NCI-H524 (cell line): ENCODE data around the gene ASIC3.

Experiments
- DNase-seq, 2 experiments: peaks; one replicate each; lab custom pipeline; 2025; lab: John Stamatoyannopoulos, UW

The ASIC3 gene

DNA sequence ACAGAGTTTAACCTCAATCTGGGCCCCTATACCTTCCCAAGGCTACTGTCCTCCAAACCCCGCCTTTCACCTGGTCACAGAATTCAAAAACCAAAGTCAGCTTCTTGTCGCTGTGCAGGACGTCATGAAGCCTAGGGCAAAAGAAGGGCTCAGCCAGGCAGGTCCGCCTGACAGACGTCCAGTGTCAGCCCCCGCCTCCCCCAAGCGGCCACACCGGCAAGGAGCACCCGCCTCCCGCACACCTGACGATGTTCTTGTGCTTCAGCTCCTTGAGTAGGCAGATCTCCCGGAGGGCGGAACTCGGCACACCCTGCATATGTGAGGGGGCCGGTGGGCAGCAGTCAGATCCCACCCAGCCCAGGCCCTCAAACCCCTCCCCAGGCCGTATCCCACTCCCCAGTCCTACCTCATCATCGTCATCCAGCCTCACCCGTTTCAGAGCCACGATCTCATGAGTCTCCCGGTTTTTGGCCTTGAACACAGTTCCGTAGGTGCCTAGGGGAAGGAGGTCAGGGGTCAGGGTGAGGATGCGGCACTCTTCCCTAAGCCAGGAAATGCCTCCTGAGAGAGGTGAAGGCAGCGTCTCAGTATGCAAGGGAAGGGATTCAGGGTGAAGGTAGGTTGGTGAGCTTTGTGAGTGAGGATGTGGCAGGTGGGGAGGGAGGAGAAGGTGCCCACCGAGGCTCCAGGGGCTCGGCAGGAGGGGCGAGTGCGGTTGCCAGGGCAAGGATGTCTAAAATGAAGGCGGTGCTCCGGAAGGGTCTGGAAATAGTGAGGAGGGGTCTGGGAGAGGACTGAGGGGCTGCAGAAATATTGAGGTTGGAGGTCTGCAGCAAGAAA is 8.6 kb downstream of the ASIC3 start:
- DNase-seq = no peak

DNA sequence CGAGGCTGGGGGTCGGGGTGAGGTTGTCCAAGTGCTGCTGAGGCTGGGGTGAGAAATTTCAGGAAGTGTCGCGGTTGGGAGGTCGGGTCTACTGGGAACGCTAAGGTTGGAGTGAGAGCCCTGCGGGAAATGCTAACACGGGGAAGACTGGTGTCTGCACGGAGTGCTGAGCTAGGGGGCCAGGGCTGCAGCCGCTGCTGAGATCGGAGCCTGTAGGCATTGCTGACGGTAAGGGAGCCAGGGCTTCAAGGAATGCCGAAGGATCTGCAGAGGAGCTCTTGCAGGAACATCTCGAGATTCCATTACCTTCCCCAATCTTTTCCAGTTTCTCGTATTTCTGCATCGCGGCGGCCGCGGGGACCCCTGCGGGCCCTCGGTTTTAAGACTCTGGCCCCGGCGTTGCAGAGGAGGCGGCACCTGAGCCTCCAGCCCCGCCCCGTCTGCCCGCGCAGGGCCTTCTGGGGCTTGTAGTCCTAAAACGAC is 9.2 kb downstream of the ASIC3 start, which contains the start of gene CDK5:
CDK5 (minus strand) TSS at position 392 of the 483 bp plus-strand sequence; CDS start at position 343, 49 bp downstream.
- DNase-seq = peak in 1 of 2 experiments; percentile 71

DNA sequence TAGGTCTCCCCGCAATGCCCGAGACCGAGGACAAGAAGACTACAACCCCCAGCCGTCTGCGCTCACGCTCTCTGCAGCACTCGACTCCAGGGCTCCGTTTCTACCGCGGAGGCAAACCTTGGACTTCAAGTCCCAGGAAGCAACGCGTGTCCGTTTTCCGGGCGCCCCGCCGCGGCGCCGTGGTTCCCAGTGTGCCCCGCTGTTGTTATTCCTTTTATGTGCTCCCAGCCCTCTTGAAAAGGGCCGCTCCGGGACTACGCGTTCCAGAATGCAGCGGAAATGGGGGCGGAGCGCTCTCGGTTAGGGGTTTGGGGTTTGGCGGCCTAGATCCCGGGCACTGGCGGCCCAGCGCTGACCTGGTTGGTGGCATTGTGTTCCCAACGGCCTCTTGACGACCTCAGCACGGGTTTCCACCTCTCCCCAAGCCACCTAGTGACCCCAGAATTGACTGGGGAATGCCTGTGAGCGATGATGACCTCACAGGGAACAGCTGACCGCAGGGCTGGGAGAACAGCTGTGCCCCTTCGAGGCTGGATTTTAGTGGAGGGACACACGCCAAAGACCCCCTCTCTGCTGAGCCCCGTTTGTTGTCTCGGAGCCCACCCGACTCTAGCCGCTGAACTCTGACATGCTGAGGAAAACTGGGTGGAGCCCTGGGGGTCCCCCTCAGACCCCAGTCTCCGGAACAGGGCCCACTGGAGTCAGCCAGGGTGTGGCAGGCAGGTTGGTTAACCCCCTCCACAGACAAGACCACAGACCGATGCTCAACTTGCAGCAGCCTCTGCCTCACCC is 9.9 kb downstream of the ASIC3 start:
- DNase-seq = peak; percentile 98 to 99

DNA sequence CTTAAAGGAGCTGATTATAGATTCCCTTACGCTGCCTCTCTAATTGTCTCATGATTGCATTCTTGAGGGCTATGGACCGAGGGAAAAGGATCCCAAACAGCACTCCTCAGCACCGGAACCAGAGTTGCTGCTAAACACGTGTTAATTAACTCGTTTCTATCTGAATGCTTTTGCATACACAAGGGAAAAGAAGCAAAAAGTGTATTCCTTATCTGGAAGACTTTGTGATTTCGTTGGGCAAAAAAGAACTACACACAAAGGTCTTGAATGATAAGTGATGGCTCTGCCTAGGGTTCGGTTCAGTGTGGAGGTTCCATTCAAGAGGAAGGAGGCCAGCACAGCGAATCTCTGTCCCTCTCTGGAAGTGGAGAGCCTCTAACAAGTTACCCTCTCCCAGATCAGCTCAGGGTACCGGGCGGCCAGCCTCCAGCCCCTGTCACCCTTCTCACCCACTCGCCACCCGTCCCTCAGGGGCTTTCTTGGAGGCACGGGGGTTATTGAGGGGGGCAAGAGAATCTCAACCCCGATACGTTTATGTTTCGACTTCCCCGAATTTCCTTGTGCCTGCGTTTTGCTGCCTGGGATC is 10.5 kb downstream of the ASIC3 start:
- peak in 1 of 2 experiments; percentile 40 for DNase-seq

DNA sequence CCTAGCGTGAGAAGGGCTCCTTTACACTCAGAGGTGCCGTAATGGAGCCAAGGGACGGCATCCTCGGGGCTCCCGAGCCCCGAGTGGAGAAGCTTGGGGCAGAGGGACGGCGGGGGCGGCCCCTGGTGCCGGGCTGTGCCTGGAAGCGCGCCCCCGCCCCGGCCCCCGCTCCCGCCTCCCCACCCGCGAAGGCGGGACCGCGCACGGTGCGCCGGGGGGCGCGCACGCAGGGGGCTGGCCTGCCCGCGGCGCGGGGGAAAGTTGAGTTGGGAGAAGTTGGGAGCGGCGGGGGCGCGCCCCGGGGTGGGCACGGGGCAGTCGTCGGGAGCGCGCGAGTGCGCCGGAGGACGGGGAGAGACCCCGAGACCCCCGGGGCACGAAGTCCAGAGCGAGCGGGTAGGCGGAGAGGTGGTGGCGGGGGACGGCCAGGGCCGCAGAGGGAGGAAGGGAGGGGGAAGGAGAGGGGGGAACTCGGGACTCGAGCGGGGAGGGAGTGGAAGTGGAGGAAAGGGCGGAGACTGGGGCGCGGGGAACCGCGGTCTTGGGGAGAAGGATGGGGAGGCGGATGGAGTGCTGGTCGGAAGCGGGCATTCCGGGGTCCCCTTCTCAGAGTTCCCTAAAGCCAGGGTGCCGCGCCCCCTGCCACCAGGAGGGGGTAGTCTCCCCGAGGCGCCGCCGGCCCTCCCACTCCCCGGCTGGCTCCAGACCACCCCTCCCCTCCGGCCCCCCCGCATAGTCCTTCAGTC is 11.2 kb downstream of the ASIC3 start, which contains the start of gene SLC4A2:
SLC4A2 (plus strand) TSS at position 223 of the 746 bp plus-strand sequence. CDS start 2,399 bp downstream, outside the sequence.
- peak; percentile 67 to 76 for DNase-seq

DNA sequence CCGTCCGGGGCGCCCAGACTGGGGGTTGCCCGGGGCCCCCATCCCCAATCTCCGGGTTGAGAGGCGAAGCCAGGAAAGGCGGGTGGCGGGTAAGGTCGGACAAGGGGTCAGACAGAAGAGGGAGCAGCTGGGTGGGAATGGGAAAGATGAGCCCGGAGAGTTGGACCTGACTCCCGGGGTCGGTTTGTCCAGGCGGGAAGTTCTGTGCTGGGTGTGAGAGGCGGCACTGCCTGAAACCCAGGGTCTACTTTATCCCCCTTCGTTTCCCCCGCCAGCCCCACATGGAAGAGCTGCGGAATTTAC is 11.7 kb downstream of the ASIC3 start:
- DNase-seq = peak in 1 of 2 experiments; percentile 58

DNA sequence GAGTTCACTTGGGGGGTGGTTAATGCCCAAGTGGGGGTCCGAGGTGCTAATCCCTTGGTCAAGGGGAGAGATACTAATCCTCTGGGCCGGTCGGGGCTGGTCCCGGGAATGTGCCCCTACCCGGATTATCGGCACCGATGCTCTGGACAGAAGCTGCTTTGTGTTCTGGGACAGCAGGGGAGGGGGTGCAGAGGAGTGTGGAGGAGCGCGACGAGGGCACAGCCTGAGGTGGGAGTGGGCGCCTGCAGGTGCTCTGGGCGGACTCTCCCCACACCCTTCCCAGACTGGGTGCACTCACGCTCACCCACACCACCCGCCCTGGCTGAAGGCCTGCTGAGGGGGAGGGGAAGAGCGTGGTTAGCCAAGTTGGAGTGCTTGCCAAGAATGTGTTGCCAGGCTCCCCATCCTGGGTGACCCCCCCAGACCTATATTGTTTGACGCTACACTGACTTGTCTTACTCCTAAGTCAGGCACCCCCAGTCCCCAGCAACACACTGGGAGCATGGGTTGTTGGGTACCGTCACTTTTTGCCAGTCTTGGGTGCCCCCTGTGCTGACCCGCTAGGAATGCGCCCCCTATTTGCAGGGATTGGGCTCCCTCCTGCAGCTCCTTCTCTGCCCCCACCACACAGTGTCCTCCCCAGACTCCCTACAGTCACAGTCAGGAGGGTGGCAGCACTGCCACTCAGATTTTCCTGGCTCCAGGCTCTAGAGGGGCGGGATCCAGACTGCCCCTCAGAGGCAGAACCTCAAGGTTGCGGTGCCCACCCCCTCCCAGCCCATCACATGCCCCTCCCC is 12.3 kb downstream of the ASIC3 start:
- peak; percentile 28 to 38 for DNase-seq

DNA sequence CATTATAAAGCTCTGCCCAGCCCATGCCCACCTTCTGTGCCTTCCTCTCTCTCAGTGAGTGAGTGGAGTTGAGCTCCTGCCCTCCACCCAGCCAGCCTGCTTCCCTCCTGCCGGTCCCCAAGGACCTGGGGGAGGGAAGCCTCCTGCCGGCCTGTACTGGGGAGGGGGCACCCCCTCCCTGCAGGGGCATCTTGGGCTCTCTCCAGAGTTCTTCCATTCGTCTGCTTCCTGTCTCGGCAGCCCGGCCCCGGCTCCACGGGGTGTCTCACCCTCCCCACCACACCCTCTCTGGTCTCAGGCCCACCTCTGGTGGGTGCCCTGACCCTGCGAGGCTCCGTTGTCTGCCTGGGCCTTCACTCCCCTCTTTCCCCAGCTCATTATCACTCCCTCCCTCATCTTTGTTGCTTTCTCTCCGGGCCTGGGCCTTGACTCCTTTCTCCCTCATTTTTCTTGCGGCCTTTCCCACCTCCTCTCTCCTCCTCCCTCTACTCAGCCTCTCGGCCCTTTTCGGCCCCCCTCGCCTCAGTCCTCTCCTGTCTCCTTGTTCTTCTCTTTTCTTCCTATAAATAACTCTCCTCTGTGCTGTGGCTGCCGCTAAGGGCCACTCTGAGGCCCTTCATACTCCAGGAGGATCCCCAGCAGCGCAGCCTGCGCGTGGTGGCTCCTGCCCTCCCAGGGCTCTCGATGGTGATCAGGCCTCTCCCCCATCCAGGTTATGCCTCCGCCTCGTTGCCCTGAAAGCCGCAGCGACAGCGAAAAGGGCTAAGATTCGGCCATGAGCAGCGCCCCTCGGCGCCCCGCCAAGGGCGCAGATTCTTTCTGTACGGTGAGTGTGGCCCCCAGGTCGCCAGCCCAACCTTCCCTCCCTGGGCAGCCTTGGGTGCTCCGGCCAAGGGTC is 13.1 kb downstream of the ASIC3 start:
- no peak for DNase-seq

DNA sequence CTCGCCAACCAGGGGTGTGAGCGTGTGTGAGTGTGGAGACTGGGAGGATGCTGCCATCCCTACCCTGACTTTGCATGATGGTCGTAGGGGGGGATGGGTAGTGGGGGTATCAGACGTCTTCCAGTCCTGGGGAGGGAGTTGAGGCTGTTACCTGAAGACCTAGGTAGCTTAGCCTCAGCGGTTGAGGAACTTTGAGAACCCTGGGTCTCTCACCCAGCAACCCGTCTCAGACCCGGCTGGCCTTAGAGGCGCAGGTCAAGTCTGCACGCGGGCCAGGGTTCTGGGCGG is 13.7 kb downstream of the ASIC3 start:
- DNase-seq = no peak

DNA sequence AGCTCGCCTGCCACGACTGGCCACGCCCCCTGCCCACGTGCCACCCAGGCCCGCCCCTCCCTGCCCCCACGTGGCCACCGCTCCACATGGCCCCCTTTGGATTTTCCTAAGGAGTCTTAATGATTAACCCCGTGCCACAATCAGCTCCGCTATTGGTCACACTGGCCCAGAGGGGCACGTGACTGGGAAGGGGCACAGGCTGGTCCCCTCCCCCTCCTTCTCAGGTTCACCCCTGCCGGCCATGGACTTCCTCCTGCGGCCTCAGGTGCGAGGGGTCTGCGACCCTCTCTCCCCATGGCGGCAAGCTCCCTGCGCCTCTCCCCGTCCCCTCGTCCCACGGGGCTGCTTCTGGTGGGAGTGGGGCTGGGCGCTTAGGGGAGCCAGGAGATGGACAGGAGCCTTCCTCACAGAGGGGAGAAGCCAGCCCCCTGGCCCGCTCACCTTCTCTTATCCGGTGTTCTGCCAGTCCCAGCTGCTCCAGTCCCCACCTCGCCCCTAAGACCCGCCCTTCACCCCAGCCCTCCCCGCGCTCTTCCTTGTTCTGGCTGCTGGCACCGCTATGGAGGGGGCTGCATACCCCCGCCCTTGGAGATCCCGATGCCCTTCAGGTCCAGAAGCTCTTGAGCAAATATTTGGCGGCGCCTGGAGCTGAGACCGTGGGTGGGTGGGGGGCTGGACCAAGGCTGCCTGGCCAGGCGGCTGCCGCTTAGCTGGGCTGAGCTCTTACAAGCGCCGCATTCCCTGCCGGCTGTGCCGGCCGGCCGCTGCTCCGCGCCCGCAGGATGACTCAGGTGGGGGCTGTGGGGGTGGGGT is 14.3 kb downstream of the ASIC3 start:
- no peak for DNase-seq

DNA sequence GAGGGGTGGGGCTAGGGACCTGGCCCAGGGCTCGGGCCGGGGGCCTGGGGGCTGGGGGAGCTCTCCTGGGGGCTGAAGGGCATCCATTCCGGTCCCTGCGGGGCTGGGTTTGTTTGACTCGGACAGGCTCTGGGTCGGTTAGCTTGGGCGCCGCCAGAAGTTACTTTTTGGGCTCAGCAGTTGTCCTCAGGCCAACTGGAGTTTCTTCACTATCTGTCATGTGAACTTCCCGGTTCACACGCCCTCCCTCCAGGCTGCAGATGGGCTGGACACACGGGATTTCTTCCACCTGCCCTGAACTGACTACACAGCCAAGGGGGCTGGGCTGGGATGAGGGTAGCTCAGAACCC is 14.9 kb downstream of the ASIC3 start:
- no peak for DNase-seq

DNA sequence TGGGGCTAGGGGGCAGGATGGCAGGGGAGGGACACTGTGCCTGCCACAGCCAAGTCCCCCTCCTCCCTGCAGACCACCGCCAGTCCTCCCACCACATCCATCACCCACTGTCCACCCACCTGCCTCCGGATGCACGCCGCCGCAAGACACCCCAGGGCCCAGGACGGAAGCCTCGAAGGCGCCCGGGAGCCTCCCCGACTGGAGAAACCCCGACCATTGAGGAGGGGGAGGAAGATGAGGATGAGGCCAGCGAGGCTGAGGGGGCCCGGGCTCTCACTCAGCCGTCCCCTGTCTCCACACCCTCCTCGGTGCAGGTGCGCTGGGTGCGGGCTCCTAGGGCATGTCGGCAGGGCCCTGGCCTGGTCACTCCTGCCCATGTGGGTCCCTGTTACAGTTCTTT is 16.1 kb downstream of the ASIC3 start:
- no peak for DNase-seq

DNA sequence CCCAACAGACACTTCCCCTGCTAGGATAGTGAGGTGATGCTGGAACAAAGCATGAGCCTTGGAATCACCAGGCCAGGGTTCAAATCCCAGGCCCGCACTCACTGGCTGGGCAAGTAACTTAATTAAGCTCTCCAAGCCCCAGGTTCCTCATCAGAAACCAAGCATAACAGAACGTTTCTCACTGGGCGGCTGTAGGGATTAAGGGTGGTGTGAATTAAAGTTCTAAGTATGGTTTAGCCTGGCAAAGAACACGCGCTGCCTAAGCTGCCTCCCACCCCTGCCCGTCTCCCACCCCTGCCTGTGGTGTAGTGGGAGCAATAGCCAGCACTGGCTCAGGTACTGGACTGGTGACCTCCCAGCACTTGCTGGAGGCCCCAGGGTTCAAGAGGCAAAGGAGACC is 16.7 kb downstream of the ASIC3 start:
- no peak for DNase-seq

DNA sequence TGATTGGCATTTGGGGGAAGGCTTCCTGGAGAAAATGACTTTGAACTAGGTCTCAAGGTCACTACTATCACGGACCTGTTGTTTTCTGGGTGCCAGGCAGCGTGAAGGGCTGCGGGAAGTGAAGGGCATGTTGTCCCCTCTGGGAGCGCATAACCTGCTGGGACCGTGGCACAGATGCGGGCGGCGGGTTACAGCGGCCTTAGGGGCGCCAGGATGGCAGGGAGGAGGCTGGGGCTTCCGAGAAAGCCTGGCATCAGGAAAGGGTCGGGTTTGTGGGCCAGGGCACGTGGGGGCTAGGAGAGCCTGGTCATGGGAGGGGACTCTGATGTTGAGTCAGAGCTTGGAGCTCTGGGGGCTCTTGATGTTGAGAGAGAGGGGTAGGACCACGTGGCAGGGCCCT is 17.2 kb downstream of the ASIC3 start:
- no peak for DNase-seq

DNA sequence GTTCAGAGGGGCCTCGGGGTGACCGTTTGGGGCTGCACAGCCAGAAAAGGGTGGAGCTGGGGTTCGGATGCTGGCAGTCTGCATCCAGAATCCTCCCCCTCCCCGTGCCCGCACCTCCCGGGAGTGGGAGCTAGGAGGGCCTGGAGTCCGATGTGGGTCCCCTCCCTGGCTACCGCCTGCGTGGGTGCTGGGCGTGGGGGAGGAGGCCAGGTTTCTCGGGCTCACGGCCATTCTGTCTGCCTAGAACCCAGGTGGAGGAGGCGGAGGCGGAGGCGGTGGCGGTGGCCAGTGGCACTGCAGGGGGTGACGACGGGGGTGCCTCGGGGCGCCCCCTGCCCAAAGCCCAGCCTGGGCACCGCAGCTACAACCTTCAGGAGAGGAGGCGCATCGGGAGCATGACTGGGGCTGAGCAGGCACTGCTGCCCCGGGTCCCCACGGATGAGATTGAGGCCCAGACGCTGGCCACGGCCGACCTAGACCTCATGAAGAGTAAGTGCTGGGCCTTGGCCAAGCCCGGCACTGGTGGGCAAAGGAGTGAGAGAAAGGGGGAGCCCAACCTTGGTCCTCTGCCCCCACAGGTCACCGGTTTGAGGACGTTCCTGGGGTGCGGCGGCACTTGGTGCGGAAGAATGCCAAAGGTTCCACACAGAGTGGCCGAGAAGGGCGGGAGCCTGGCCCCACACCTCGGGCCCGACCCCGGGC is 18.1 kb downstream of the ASIC3 start:
- no peak for DNase-seq

DNA sequence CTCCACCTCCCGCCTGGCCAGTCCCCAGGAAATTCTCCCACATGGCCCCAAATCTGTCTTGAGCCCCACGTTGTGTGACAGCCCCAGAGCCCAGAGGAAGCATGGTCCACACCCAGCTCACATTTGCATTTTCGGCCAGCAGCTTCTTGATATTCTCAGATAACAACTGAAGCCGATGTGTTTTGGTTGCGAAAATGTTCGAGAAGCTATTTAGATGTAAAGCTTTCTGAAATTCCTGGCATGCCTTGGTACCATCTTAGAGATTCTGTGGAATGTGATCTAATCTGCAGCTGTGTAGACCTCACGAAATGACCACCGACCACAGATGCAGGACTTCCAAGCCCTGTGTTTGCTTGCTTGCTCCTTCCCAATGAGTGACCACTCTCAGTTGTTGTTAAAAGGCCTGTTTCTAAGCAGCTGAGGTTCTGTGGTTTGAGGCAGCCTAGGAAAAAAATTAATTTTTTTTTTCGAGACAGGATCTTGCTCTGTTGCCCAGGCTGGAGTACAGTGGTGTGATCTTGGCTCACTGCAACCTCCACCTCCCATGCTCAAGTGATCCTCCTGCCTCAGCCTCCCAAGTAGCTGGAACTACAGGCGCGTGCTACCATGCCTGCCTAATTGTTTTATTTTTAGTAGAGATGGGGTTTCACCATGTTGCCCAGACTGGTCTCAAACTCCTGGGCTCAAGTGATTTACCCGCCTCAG is 19.9 kb downstream of the ASIC3 start:
- DNase-seq = no peak

DNA sequence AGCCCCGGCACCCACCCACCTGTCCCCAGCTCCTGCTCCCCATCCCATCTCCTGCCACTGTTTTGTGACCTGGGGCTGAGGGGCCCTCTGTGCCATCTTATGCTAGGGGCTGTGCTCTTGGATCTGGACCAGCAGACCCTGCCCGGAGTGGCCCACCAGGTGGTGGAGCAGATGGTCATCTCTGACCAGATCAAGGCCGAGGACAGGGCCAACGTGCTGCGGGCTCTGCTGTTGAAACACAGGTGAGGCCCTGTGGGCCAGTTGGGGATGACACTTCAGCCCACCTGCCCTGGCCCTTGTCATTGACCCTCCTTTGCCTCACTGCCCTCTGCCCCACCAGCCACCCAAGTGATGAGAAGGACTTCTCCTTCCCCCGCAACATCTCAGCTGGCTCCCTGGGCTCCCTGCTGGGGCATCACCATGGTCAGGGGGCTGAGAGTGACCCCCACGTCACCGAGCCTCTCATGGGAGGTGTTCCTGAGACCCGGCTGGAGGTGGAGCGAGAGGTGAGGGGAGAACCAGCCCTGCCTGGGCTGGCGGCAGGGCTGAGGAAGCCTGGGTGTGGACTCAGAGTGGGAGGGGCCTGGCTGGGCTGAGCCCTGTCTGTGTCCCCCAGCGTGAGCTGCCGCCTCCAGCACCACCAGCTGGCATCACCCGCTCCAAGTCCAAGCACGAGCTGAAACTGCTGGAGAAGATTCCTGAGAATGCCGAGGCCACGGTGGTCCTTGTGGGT is 21.7 kb downstream of the ASIC3 start:
- DNase-seq = no peak

DNA sequence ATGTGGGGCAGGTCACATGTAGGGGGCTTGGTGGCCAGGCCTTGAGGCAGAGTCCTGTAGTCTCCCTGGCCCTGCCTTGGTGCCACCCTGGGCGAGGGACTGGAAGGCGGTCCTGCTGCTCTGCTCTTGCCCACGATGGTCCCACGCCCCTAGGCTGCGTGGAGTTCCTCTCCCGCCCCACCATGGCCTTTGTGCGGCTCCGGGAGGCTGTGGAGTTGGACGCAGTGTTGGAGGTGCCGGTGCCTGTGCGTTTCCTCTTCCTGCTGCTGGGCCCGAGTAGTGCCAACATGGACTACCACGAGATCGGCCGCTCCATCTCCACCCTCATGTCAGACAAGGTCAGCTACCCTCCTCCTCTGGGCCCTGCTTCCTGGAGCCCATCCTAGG is 22.2 kb downstream of the ASIC3 start:
- DNase-seq = no peak
